Measurements from ENCODE around the gene ABCG1.
A peak's percentile ranks its signal among the peaks of the same experiment; 100 is the strongest.

ABCG1 gene

GRCh38 chr21:42234464-42235241, 15.7 kb downstream of the ABCG1 start:
- TF ChIP-seq ARNTL (CRISPR knock-in tag; IDR thresholded peaks at IDR 0.05; ENCODE audit: borderline replicate concordance, low read depth) (no peak), ZFP30 (CRISPR knock-in tag; IDR thresholded peaks at IDR 0.05) (no peak), CSRNP3 (CRISPR knock-in tag; IDR thresholded peaks at IDR 0.05) (no peak), PPARA (CRISPR knock-in tag; IDR thresholded peaks at IDR 0.05; ENCODE audit: borderline replicate concordance) (no peak), OSR1 (CRISPR knock-in tag; IDR thresholded peaks at IDR 0.05) (no peak), TSHZ2 (CRISPR knock-in tag; IDR thresholded peaks at IDR 0.05) (no peak), ZNF8 (CRISPR knock-in tag; IDR thresholded peaks at IDR 0.05) (no peak)
- ATAC-seq = peak; percentile 60

- ATAC-seq = no peak
- TF ChIP-seq CSDC2 (CRISPR knock-in tag; IDR thresholded peaks at IDR 0.05) (no peak), PATZ1 (CRISPR knock-in tag; IDR thresholded peaks at IDR 0.05; ENCODE audit: borderline replicate concordance) (no peak), CREB5 (CRISPR knock-in tag; IDR thresholded peaks at IDR 0.05; ENCODE audit: low read depth) (no peak), TCF4 (CRISPR knock-in tag; IDR thresholded peaks at IDR 0.05; ENCODE audit: borderline replicate concordance) (no peak), SNAI2 (CRISPR knock-in tag; IDR thresholded peaks at IDR 0.05) (no peak), TSHZ2 (CRISPR knock-in tag; IDR thresholded peaks at IDR 0.05) (no peak), ZNF70 (CRISPR knock-in tag; IDR thresholded peaks at IDR 0.05) (no peak), PPARA (CRISPR knock-in tag; IDR thresholded peaks at IDR 0.05; ENCODE audit: borderline replicate concordance) (no peak), ZFP3 (CRISPR knock-in tag; IDR thresholded peaks at IDR 0.05) (no peak), POU6F1 (CRISPR knock-in tag; IDR thresholded peaks at IDR 0.05; ENCODE audit: borderline replicate concordance, low read depth) (no peak), ARNTL (CRISPR knock-in tag; IDR thresholded peaks at IDR 0.05; ENCODE audit: borderline replicate concordance, low read depth) (no peak), ZNF565 (CRISPR knock-in tag; conservative IDR thresholded peaks at IDR 0.05; ENCODE audit: low read depth) (no peak), GLIS3 (CRISPR knock-in tag; IDR thresholded peaks at IDR 0.05) (no peak), BACH2 (CRISPR knock-in tag; IDR thresholded peaks at IDR 0.05; ENCODE audit: borderline replicate concordance) (no peak), ISL1 (CRISPR knock-in tag; IDR thresholded peaks at IDR 0.05) (no peak)
Measured at GRCh38 chr21:42235593-42235992, 16.7 kb downstream of the ABCG1 start.

All from SK-N-SH treated with all-trans-retinoic acid at 6 μM for 48 hours (cell line).